GM10266 (cell line): ENCODE measurements around the gene PREX1.
"Not testable (repeated sequence)": the region's sequence is repeated elsewhere in the genome, so short reads cannot be mapped to it uniquely, and the experiment has no call there.

ENCODE experiments used
- DNase-seq: peaks from one replicate; pipeline ENCODE4 v3.0.0; 2012; ENCODE audit errors: extremely low spot score
- TF ChIP-seq, protein P1 (sequence below): IDR thresholded peaks from 2 replicates; pipeline ENCODE4 v1.5.1; 2012; ENCODE audit warnings: mild to moderate bottlenecking, low read depth; ENCODE audit not compliant: control insufficient read depth, insufficient read depth; ENCODE audit errors: missing control alignments

Gene PREX1

GRCh38 chr20:48815537-48815936 lies 12.3 kb downstream of the PREX1 start:
- no peak for DNase-seq
- TF ChIP-seq, protein P1, sequence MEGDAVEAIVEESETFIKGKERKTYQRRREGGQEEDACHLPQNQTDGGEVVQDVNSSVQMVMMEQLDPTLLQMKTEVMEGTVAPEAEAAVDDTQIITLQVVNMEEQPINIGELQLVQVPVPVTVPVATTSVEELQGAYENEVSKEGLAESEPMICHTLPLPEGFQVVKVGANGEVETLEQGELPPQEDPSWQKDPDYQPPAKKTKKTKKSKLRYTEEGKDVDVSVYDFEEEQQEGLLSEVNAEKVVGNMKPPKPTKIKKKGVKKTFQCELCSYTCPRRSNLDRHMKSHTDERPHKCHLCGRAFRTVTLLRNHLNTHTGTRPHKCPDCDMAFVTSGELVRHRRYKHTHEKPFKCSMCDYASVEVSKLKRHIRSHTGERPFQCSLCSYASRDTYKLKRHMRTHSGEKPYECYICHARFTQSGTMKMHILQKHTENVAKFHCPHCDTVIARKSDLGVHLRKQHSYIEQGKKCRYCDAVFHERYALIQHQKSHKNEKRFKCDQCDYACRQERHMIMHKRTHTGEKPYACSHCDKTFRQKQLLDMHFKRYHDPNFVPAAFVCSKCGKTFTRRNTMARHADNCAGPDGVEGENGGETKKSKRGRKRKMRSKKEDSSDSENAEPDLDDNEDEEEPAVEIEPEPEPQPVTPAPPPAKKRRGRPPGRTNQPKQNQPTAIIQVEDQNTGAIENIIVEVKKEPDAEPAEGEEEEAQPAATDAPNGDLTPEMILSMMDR, result no peak

DNA sequence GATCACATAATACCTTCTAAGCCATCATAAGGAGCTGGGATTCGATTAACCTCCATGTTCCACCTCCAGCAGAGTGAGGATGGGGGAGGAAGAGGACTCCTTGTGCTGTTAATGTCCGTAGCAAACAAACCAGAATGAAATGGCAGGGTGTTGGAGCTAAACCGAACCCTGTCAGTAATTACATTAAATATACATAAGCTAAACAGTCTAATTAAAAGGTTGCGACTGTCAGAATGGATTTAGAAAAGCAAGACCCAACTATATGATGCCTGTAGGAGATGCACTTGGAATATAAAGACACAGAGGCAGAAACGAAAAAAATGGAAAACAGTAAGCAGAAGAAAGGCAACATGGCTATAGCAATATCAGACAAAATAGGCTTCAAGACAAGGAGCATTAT lies 13.2 kb downstream of the PREX1 start:
- TF ChIP-seq, protein P1, result no peak
- DNase-seq, result no peak

DNA sequence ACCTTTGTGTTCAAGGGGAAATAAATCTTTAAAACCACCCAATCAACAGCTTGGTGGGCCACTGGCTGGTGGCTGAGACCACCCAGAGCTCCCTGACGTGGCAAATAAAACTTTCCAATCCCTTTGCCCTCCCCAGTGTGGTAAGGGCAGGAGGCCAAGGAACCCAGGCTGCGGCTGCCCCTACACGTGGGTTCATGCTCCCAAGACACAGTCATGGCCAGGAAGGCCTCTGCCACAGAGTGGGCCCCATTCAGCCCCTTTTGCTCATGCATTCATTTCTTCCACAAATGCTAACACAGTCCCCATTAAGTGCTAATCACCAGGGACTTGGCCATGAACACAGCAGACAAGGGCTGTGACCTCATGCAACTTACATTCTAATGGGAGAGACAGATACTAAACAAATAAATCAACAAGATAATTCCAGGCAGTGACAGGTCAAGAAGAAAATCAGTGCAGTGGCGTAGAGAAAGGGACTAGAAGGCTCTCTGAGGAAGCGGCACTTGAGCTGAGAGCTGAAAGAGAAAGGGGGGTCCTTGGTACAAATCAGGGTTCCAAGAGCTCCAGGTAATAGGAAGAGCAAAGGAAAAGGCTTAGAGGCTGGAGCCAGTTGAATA lies 13.8 kb downstream of the PREX1 start:
- DNase-seq, result no peak
- TF ChIP-seq, protein P1, result no peak

DNA sequence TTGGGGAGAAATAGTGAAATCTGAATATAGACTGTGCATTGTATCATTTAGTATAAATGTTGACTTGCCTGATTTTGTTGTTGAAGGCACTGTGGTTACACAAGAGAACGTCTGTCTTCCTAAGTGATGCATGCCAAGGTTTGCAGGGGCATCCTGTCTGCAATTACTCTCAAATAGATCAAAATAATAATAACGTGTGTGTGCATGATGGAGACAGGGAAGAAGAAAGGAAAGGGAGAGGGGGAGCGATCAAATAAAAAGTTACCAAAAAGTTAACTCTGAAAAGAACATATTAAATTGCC lies 14.4 kb downstream of the PREX1 start:
- DNase-seq, result no peak
- TF ChIP-seq, protein P1, result no peak

- TF ChIP-seq, protein P1, result no peak
- DNase-seq, result no peak
These were observed 15.0 kb downstream of the PREX1 start for GRCh38 chr20:48812600-48813445.

DNA sequence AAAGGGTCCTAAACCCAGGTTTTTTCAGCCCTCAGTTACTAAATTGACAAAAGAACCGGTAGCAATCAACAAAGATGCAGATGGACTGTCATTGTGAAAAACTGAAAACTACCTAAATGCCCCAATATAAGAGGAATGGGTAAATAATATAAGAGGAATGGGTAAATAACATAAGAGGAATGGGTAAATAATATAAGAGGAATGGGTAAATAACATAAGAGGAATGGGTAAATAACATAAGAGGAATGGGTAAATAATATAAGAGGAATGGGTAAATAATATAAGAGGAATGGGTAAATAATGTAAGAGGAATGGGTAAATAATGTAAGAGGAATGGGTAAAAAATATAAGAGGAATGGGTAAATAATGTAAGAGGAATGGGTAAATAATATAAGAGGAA lies 15.7 kb downstream of the PREX1 start:
- not testable (repeated sequence) for DNase-seq

DNA sequence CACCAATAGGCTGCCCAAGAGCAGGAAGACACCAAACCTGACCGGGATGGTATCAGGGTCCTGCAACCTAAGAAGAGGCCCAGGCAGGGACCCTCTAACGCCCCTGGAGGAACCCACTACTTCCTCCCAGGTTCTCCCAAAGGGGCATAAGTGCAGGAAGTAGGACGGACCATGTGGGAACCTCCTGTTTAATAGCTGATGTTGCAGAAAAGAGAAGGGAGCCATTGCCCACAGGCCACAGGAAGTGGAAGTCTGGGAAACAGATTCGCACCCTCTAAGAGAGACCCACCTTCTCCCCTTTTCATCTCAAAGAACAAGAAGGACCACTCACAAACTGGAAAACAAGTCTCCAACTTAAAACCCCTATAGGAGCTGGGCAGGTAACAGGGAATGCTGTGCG lies 18.1 kb downstream of the PREX1 start:
- TF ChIP-seq, protein P1, result no peak
- DNase-seq, result no peak

DNA sequence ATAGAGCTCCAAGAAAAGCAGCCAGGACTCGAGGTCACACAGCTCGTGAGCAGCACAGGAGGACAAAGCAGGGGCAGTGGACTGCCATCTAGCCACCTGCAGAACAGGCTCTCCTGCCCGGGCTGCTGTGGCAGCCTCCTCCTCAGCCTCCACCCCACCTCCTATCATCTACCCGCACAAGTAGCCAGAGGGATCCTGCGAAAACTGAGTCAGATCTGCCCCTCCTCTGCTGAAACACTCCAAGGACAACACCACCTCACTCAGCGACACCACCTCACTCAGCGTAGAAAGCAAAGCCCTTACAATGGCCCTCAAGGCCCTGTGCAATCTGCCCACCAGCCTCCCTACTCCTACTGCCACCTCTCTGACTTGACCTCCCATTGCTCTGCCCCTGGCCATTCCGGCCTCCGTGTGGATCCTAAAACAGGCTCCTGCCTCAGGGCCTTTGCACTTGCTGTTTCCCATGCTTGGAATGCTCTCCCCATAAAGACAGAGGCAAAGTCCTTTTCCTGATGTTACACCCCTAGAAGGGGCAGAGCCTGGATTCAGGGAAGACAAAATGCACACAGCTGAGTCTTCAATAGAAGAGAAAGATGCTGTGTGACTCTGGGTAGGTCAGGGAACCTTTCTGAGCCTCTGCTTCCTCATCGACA lies 19.3 kb downstream of the PREX1 start:
- DNase-seq, result no peak
- TF ChIP-seq, protein P1, result no peak
